Measurements from ENCODE around the gene DNAJC11.
A peak's percentile ranks its signal among the peaks of the same experiment; 100 is the strongest.
"Not testable (repeated sequence)": the region's sequence is repeated elsewhere in the genome, so short reads cannot be mapped to it uniquely, and the experiment has no call there.

DNAJC11 gene

GRCh38 chr1:6612641-6613360 lies 88.8 kb downstream of the DNAJC11 start:
- Mint-ChIP-seq H3K4me1 (ENCODE audit: low read depth) (peaks cover 23% of the 10 kb centered on the region), H3K36me3 (no peaks in the 10 kb centered on the region), H3K9me3 (ENCODE audit: low read depth) (no peaks in the 10 kb centered on the region), H3K27me3 (no peaks in the 10 kb centered on the region), H3K27ac (peak overlapping the region; percentile 90), H3K4me3 (peak overlapping the region; percentile 92)

DNA sequence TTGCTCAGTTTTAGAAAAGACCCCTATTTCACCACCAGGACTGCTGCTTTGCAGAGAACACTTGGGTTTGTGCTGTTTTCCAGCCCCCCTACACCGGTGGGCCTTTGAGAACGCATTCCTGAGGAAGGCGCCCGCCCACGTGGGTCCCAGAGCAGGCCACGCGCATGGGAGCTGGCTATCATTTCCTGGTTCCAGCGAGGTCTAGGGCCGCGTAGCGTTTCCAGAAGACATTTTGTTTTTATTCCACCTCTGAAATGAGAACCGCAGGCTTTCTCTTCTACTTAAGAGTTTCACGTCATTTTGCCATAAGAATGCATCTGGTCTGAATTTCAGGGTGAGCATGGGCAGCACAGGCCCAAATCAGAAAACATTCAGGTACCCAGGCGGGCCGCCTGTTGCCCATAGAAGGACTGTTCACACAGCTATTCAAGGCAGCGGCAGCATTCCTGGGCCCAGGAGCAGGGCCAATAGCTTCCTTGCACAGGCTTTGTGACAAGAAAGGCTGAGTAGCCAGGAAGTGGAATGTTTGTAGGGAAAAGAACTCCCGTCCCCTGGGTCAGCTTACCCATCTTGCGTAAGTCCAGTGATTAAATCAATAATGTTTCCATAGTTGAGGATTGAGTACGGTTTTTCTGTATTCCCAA lies 97.6 kb downstream of the DNAJC11 start:
- H3K36me3 Mint-ChIP-seq, result peaks cover 4% of the 10 kb centered on the region
- peak overlapping the region; percentile 98 for H3K27ac Mint-ChIP-seq
- H3K4me3 Mint-ChIP-seq, result peak overlapping the region; percentile 84
- H3K4me1 Mint-ChIP-seq (ENCODE audit: low read depth), result peaks cover 23% of the 10 kb centered on the region
- H3K27me3 Mint-ChIP-seq, result no peaks in the 10 kb centered on the region
- H3K9me3 Mint-ChIP-seq (ENCODE audit: low read depth), result no peaks in the 10 kb centered on the region

DNA sequence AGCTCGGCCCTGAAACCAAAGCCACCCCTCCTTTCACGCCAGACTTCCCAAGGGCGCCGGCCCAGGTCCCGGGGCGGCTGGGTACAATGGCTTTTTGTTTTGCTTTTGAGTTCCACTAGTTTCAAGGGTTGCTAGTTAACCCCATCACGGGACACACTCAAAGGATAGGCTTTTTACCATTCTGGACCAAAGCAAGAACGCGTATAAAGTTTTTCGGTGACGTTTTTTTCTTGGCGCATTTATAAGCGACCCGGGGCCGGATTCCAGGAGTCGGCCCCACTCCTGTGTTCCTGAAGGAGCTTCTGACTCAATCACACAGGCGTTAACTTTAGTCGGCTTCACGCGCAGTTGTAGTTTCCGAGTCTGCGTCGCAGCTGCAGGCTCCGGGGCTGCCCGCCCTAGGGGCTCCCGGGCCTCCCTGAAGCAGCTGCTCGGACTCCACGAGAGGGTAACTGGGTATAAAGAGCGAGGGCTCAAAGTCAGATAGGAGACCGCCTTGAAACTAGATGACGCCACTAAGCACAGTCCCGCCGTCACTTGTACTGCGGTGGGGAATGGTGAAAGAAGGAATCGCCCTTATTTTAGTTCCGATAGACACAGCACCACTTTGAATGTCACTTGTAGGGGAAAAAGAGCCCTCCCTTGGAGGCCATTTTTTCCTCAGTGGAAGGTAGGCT lies 98.2 kb downstream of the DNAJC11 start:
- Mint-ChIP-seq H3K27ac (peak overlapping the region; percentile 98), H3K4me3 (peak overlapping the region; percentile 84), H3K36me3 (peaks cover 4% of the 10 kb centered on the region), H3K27me3 (no peaks in the 10 kb centered on the region), H3K4me1 (ENCODE audit: low read depth) (peaks cover 28% of the 10 kb centered on the region), H3K9me3 (ENCODE audit: low read depth) (no peaks in the 10 kb centered on the region)

- H3K4me1 Mint-ChIP-seq (ENCODE audit: low read depth), result peaks cover 30% of the 10 kb centered on the region
- H3K9me3 Mint-ChIP-seq (ENCODE audit: low read depth), result no peaks in the 10 kb centered on the region
- peak within 1 kb of the TSS; percentile 100 for H3K4me3 Mint-ChIP-seq
- no peaks in the 10 kb centered on the region for H3K27me3 Mint-ChIP-seq
- peaks cover 4% of the 10 kb centered on the region for H3K36me3 Mint-ChIP-seq
- H3K27ac Mint-ChIP-seq, result peak within 1 kb of the TSS; percentile 98
Observed at GRCh38 chr1:6602669-6603237, 98.9 kb downstream of the DNAJC11 start, which contains the start of gene KLHL21. Gene KLHL21, minus strand, starts transcription at chr1:6602869. Its CDS starts 52 bp downstream, at chr1:6602817.

GRCh38 chr1:6601923-6602668 lies 99.5 kb downstream of the DNAJC11 start:
- Mint-ChIP-seq H3K9me3 (ENCODE audit: low read depth) (no peaks in the 10 kb centered on the region), H3K27ac (peak overlapping the region; percentile 98), H3K36me3 (peaks cover 4% of the 10 kb centered on the region), H3K4me3 (peak overlapping the region; percentile 100), H3K27me3 (no peaks in the 10 kb centered on the region), H3K4me1 (ENCODE audit: low read depth) (peaks cover 35% of the 10 kb centered on the region)

GRCh38 chr1:6601049-6601922 lies 100.3 kb downstream of the DNAJC11 start:
- peak overlapping the region; percentile 100 for H3K4me3 Mint-ChIP-seq
- peaks cover 4% of the 10 kb centered on the region for H3K36me3 Mint-ChIP-seq
- peaks cover 43% of the 10 kb centered on the region for H3K4me1 Mint-ChIP-seq (ENCODE audit: low read depth)
- H3K27ac Mint-ChIP-seq, result peak overlapping the region; percentile 98
- no peaks in the 10 kb centered on the region for H3K27me3 Mint-ChIP-seq
- H3K9me3 Mint-ChIP-seq (ENCODE audit: low read depth), result no peaks in the 10 kb centered on the region

DNA sequence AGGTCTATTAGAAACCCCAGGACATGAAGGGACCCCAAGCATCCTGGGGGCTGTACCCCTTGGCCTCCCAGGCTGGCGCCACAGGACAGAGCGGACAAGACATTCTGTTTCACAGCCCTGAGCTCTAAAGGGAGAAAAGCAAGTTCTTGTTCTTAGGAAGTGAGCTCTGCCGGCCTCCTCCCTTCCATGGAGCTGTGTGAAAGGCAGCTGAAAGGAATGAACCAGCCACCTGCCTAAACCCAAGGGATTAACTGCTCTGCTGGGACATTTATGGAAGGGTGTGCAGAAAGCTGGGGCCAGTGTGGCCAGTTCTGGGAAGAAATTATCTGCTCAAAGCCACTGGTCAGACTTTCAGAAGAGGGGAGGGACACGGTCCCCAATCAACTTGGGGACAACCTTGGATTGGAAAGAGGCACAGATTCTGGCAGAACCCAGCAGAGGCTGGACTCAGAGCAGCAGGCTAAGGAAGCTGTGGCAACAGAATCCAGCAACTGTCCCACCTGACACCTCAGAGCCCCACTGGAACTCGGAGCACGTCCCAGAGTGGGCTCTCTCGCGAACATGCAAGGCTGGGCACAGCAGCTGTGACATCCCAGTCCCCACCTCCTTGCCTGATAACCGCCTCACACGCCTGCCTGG lies 101.1 kb downstream of the DNAJC11 start:
- Mint-ChIP-seq H3K27me3 (no peaks in the 10 kb centered on the region), H3K4me3 (peak overlapping the region; percentile 100), H3K27ac (peak overlapping the region; percentile 98), H3K4me1 (ENCODE audit: low read depth) (peaks cover 50% of the 10 kb centered on the region), H3K9me3 (ENCODE audit: low read depth) (no peaks in the 10 kb centered on the region), H3K36me3 (peaks cover 4% of the 10 kb centered on the region)

GRCh38 chr1:6599991-6600390 lies 101.6 kb downstream of the DNAJC11 start:
- H3K27ac Mint-ChIP-seq, result peak overlapping the region; percentile 98
- not testable (repeated sequence) for H3K36me3 Mint-ChIP-seq; H3K27me3 Mint-ChIP-seq; H3K9me3 Mint-ChIP-seq (ENCODE audit: low read depth)
- H3K4me3 Mint-ChIP-seq, result peak overlapping the region; percentile 100
- H3K4me1 Mint-ChIP-seq (ENCODE audit: low read depth), result peaks cover 51% of the 10 kb centered on the region

- Mint-ChIP-seq H3K9me3 (ENCODE audit: low read depth) (no peaks in the 10 kb centered on the region), H3K36me3 (peaks cover 4% of the 10 kb centered on the region), H3K4me3 (peak overlapping the region; percentile 100), H3K27me3 (no peaks in the 10 kb centered on the region), H3K27ac (peak overlapping the region; percentile 98), H3K4me1 (ENCODE audit: low read depth) (peaks cover 51% of the 10 kb centered on the region)
Observed at GRCh38 chr1:6599141-6599975, 102.3 kb downstream of the DNAJC11 start.

GRCh38 chr1:6597777-6598131 lies 103.9 kb downstream of the DNAJC11 start:
- Mint-ChIP-seq H3K4me1 (ENCODE audit: low read depth) (peaks cover 40% of the 10 kb centered on the region), H3K4me3 (peak overlapping the region; percentile 100), H3K9me3 (ENCODE audit: low read depth) (no peaks in the 10 kb centered on the region), H3K36me3 (peaks cover 6% of the 10 kb centered on the region), H3K27me3 (no peaks in the 10 kb centered on the region), H3K27ac (no peak overlapping the region)

GRCh38 chr1:6596886-6597776 lies 104.5 kb downstream of the DNAJC11 start:
- Mint-ChIP-seq H3K27ac (no peak overlapping the region), H3K4me1 (ENCODE audit: low read depth) (peaks cover 43% of the 10 kb centered on the region), H3K4me3 (peak overlapping the region; percentile 52), H3K27me3 (no peaks in the 10 kb centered on the region), H3K36me3 (peaks cover 6% of the 10 kb centered on the region), H3K9me3 (ENCODE audit: low read depth) (no peaks in the 10 kb centered on the region)

GRCh38 chr1:6596351-6596750 lies 105.3 kb downstream of the DNAJC11 start:
- Mint-ChIP-seq H3K4me3 (peak overlapping the region; percentile 35), H3K9me3 (ENCODE audit: low read depth) (no peaks in the 10 kb centered on the region), H3K36me3 (peaks cover 6% of the 10 kb centered on the region), H3K27me3 (no peaks in the 10 kb centered on the region), H3K27ac (peak overlapping the region; percentile 64), H3K4me1 (ENCODE audit: low read depth) (peaks cover 49% of the 10 kb centered on the region)
